ENCODE results near the gene RASGRP2.

Gene RASGRP2

DNA sequence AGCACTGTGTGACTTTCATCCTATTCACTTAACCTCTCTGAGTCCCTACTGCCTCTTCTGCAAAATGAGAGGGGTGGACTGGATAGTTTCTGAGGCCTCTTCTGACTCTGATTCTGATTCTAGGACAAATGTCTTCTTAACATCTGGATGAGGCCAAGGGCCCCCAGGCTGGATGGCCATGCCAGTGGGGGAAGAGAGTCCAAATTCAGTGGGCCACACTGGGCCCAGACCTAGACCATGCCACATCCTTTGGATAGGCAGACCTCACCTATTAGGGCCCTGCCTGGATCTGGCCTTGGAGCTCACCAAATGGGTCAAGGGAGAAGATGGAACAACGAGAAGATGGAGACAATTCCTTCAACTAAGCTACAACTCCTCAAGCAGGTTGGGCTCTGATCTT, 45.5 kb downstream of the RASGRP2 start:
- no peak overlapping the region for H3K4me3 ChIP-seq (ENCODE audit: low read depth, low read length)
- TF ChIP-seq, protein P1, sequence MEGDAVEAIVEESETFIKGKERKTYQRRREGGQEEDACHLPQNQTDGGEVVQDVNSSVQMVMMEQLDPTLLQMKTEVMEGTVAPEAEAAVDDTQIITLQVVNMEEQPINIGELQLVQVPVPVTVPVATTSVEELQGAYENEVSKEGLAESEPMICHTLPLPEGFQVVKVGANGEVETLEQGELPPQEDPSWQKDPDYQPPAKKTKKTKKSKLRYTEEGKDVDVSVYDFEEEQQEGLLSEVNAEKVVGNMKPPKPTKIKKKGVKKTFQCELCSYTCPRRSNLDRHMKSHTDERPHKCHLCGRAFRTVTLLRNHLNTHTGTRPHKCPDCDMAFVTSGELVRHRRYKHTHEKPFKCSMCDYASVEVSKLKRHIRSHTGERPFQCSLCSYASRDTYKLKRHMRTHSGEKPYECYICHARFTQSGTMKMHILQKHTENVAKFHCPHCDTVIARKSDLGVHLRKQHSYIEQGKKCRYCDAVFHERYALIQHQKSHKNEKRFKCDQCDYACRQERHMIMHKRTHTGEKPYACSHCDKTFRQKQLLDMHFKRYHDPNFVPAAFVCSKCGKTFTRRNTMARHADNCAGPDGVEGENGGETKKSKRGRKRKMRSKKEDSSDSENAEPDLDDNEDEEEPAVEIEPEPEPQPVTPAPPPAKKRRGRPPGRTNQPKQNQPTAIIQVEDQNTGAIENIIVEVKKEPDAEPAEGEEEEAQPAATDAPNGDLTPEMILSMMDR (IDR thresholded peaks at IDR 0.05; ENCODE audit: borderline replicate concordance, insufficient read depth, low read depth, low read length) = no peak

DNA sequence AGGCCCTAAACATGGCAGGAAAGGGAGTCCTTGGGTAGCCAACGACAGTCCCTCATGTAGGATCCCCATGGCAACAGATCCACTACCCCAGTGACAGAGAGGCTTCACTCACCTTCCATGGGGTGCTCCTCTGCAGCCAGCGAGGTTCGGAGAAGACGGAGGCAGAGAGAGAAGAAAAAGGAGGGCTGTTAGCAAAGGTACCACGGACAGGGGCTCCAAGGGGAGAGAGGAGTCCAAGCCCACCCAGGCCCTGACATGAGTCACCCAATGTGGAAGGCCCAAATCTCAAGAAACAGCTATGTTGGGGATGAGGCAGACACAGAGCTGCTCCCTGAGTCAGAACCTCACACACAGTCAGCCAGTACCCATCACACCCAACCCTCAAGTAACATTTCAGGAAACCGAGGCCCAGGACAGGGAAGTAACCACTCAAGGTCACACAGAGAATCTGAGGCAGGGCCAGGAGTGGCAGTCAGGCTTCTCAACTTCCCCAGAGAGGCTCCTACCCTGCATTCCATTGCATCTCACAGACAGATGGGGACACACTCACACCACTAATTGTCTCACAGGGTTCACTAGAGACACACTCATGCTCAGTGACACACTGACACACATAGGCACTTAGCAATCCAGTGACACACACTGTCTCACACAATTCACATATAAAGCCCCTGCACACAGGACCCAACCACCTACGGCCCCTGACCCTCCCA, 46.1 kb downstream of the RASGRP2 start:
- no peak overlapping the region for H3K4me3 ChIP-seq (ENCODE audit: low read depth, low read length)
- TF ChIP-seq, protein P1 (IDR thresholded peaks at IDR 0.05; ENCODE audit: borderline replicate concordance, insufficient read depth, low read depth, low read length) = no peak

DNA sequence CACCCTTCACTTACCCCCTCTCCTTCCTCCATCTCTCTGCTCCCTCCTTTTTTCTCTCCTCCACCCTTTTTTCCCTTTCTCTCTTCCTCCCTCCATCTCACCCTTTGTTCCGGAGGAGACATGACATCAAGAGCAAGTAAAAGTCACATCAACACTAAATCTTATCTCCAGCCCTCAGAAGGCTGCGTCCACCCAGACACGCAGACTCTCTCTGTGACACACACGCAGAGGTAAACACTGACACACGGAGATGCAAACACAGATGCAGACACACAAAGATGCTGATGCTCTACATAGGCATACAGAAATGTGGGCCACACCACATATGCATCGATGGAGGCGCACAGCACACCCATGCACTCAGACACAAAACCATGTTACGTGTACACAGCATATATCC, 47.9 kb downstream of the RASGRP2 start:
- no peak overlapping the region for H3K4me3 ChIP-seq (ENCODE audit: low read depth, low read length)
- TF ChIP-seq, protein P1 (IDR thresholded peaks at IDR 0.05; ENCODE audit: borderline replicate concordance, insufficient read depth, low read depth, low read length) = no peak

DNA sequence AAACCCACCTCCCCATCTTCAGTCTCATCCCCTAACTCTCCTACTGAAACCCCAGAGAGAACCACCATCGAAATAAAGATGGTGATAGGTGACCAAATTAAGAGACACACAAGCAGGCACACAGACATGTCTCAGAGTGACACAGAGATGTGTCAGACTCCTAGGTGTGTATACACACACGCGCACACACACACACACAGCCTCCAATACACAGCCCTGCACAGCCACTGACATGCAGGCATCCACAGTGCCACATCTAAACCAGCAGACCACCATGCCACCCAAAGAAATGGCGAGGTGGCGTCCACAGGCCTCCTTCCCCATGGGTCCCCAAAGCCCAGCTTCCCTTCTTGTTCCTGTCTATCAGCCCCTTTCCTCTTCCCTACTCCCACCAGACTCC, 48.4 kb downstream of the RASGRP2 start:
- H3K4me3 ChIP-seq (ENCODE audit: low read depth, low read length) = no peak overlapping the region
- TF ChIP-seq, protein P1 (IDR thresholded peaks at IDR 0.05; ENCODE audit: borderline replicate concordance, insufficient read depth, low read depth, low read length) = no peak

DNA sequence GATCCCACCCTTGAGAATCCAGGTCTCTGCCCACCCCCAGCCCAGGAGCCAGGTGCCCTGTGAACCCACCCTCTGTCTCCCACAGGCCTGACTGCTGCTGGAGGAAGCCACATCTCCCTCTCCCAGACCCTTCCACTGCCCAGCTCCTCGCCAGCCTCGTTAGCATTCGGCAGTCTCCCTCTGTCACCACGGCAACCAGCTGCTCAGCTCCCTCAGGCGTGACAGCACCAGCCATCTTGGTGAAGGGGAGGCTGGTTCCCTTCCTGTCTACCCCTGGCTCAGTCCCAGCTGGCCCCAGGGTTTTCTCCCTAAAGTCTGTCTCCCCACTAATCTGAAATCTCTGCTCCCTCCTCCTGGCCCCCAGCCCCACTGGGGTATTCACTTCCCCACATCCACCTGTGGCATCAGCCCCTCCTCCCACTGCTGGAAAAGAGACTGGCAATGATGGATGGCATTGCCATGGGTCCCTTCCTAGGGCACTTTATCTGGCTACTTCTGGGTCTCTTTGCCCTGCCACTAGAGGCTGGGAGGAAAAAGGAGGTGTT, 49.0 kb downstream of the RASGRP2 start:
- no peak overlapping the region for H3K4me3 ChIP-seq (ENCODE audit: low read depth, low read length)
- TF ChIP-seq, protein P1 (IDR thresholded peaks at IDR 0.05; ENCODE audit: borderline replicate concordance, insufficient read depth, low read depth, low read length) = no peak

DNA sequence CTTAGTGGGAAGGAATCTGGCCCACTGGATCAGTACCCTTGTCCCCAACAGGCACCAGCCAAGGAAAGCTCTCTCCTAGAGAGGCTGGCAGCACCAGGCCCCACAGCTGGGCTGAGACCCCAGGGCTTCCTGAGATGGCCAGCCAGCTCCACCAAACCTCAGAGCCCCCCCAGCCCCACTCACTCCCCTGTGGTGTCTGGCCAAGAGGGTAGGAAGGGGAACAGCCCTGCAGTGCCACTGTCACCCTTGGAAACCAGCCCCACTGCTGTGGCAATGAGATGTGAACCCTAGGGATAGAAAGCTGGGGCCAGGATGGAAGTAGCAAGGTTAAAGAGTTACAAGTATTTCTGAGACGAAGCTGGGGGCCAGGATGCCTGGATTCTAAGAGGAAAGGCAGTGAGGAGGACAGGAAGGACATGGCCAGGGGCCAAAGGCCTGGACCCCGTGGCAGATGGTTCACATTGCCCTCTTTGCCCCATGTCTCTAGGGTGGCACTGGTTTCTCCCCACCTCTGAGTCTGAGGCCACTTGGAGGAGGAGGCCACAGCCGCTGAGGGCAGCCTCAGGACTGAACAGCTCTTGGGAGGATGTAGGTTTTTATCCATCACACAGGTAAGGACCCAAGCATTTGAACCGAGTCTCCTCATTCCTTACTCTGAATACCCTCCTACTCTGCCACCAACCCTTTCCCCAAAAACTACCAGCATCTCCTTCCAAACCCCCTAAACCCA, 49.8 kb downstream of the RASGRP2 start:
- H3K4me3 ChIP-seq (ENCODE audit: low read depth, low read length) = no peak overlapping the region

More for the DNA sequence above, 49.8 kb downstream of the RASGRP2 start:
- TF ChIP-seq, protein P1 (IDR thresholded peaks at IDR 0.05; ENCODE audit: borderline replicate concordance, insufficient read depth, low read depth, low read length) = no peak
